Stimulated activated memory B cell treated with anti-CD40 and anti-IgM and Interleukin-4, amounts not matched to agents 10 μg/mL and 1 μg/mL and 100 μg/mL, for 72 hours (primary cell): Measurements from ENCODE around the gene MTFR1L.

Experiments
- ATAC-seq: fragments of 150-1000 bp; cut with Tn5 transposase; 2 replicates; pipeline ENCODE4 v1.10.0; 2021
- H3K27ac Mint-ChIP-seq: one replicate; pipeline ENCODE4 v1.8.0; 2022; ENCODE audit warnings: mild to moderate bottlenecking, mixed read lengths
- H3K27me3 Mint-ChIP-seq: one replicate; pipeline ENCODE4 v1.8.0; 2022; ENCODE audit warnings: mixed read lengths
- H3K36me3 Mint-ChIP-seq: one replicate; pipeline ENCODE4 v1.8.0; 2022; ENCODE audit warnings: mixed read lengths
- H3K4me1 Mint-ChIP-seq: one replicate; pipeline ENCODE4 v1.8.0; 2022; ENCODE audit warnings: mixed read lengths
- H3K4me3 Mint-ChIP-seq: one replicate; pipeline ENCODE4 v1.8.0; 2022; ENCODE audit warnings: mild to moderate bottlenecking, moderate library complexity, mixed read lengths
- H3K9me3 Mint-ChIP-seq: one replicate; pipeline ENCODE4 v1.8.0; 2022; ENCODE audit warnings: mixed read lengths

The MTFR1L gene

DNA sequence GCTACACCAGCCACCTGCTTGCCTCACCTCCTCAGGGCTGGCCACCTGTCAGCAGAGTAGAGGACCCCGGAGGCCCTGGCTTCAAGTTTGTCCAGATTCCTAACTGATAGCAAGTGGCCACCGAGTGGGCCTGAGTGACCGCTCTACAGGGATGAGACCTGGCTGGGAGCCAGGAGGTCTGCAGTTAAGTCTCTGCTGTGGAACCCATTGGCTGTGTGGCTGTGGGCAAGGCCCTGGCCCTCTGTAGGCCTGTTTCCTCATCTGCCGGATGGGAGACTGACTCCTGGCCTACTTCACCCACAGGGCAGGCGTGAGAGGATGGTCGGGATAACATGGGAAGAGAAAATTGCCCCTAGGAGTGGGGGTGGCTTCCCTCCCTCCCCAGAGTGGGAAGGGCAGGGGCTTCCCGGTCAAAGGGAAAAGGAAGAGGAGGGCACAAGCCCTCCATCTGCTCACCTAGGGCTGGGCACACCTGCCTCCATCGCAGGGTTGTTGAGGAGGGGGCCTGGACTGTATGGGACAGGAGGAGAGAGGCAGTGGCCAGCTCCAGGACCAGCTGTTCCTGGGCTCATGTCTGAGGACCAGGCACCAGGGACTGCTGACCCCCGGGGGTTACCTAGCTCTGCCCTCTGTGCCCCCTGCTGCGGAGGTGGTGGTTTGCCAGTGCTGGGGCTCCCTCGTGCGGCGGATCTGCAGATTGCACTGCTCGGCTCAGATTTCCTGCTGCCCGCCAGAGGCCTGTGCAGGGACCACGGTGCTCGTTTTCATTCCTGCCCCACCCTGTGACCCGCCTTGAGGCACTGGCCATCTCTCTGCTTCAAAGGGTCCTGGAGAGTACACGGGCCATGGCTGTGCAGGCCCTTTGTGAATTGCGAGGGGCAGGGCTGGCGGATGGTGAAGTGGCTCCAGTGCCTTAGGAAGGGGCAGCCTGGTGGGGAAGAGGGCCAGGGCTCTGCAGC is 9.1 kb upstream of the MTFR1L start:
- Mint-ChIP-seq H3K36me3 (peaks cover 8% of the 10 kb centered on the region), H3K9me3 (no peaks in the 10 kb centered on the region), H3K27ac (peak overlapping the region; percentile 72), H3K27me3 (no peaks in the 10 kb centered on the region), H3K4me1 (peaks cover 31% of the 10 kb centered on the region), H3K4me3 (peak overlapping the region; percentile 63)
- peak; percentile 73 for ATAC-seq

- Mint-ChIP-seq H3K9me3 (no peaks in the 10 kb centered on the region), H3K27me3 (no peaks in the 10 kb centered on the region), H3K27ac (peak overlapping the region; percentile 72), H3K4me1 (peaks cover 25% of the 10 kb centered on the region), H3K36me3 (no peaks in the 10 kb centered on the region), H3K4me3 (no peak overlapping the region)
- no peak for ATAC-seq
Observed at GRCh38 chr1:25811384-25812082, 8.2 kb upstream of the MTFR1L start.

DNA sequence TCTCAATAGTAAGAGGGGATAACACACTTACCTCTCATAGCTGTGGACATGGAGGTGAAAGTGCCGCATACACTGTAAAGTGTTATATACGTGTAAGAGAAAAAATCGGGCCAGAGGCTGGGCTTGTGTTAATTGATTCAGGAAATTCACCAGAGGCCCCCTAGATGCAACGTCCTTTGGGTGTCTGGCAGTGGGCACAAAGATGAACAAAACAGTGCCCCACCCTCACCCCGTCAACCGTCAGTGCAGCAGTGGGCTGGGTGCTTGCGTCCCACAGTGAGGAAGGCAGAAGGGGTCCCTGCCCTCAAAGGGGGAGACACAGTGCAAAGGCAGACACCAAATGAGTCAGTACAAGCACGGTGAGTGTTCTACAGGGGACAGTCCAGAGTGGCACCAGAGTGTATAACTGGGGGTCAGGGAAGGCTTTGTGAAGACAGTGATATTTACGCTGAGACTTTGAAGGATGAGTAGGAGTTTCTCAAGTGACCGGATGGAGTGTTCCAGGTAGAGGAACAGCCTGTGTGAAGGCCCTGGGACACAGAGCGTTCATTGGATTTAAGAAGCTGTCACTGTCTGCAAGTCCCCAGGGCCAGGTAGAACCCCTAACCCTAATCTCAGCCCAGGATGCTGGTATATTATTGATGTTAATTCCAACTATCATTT is 6.6 kb upstream of the MTFR1L start:
- Mint-ChIP-seq H3K4me1 (peaks cover 26% of the 10 kb centered on the region), H3K27ac (no peak overlapping the region), H3K4me3 (no peak overlapping the region), H3K27me3 (no peaks in the 10 kb centered on the region), H3K36me3 (no peaks in the 10 kb centered on the region), H3K9me3 (no peaks in the 10 kb centered on the region)
- no peak for ATAC-seq

DNA sequence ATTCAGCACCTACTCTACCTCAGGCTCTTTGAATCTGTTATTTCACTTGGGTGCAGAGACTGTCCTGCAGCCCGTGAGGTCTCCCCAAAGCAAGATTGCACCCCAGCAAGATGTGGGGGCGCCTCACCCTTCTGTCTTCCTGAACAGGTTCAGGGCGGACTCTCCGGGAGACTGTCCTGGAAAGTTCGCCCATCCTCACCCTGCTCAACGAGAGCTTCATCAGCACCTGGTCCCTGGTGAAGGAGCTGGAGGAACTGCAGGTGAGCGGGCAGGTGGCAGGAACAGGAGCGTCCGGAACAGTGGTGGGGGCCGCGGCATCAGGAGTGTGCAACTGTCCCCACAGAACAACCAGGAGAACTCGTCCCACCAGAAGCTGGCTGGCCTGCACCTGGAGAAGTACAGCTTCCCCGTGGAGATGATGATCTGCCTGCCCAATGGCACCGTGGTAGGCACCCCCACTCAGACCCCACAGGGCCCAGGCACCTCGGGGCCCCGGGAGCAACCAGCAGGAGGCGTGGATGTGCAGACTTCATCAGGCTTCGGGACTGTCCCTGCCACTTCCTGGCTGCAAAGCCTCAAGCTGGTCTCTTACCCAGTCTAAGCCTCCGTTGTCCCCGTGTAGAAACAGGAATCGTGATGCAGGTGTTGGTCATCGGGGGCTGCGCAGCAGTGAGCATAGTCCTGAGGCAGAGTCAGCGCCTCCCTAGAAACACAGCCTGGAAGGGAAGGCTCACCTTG is 5.9 kb upstream of the MTFR1L start:
- H3K36me3 Mint-ChIP-seq, result no peaks in the 10 kb centered on the region
- H3K4me1 Mint-ChIP-seq, result peaks cover 31% of the 10 kb centered on the region
- no peaks in the 10 kb centered on the region for H3K27me3 Mint-ChIP-seq
- H3K4me3 Mint-ChIP-seq, result no peak overlapping the region
- H3K27ac Mint-ChIP-seq, result no peak overlapping the region
- H3K9me3 Mint-ChIP-seq, result no peaks in the 10 kb centered on the region
- no peak for ATAC-seq

DNA sequence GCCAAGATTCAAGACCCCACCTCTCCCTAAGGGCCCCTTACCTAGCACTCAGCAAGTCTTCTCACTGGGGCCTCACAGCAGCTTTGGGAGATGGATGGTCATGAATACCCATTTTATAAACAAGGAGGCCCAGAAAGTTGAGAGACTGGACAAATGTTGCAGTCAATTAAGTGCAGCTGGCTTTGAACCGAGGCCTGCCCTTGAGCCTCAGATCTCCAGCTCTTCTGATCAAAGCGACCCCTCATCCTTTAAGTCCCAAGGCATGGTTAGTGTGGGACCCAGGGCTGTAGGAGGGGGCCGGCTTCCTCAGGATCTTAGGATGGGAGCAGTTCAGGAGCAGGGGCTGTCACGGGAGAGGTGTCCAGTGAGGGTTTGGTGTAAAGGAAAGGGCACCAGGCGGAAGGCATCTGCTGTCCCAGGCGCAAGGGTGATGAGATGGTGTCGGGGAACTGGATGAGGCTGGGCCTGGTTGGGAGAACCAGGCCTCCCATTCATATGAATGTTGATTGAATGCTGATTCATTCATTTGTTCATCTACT is 5.1 kb upstream of the MTFR1L start:
- Mint-ChIP-seq H3K36me3 (no peaks in the 10 kb centered on the region), H3K27me3 (no peaks in the 10 kb centered on the region), H3K4me1 (peaks cover 31% of the 10 kb centered on the region), H3K27ac (no peak overlapping the region), H3K9me3 (no peaks in the 10 kb centered on the region), H3K4me3 (no peak overlapping the region)
- ATAC-seq, result no peak

- Mint-ChIP-seq H3K36me3 (no peaks in the 10 kb centered on the region), H3K27ac (no peak overlapping the region), H3K4me3 (no peak overlapping the region), H3K9me3 (no peaks in the 10 kb centered on the region), H3K27me3 (no peaks in the 10 kb centered on the region), H3K4me1 (peaks cover 22% of the 10 kb centered on the region)
- ATAC-seq, result no peak
Observed at GRCh38 chr1:25815208-25816111, 4.3 kb upstream of the MTFR1L start.

GRCh38 chr1:25816112-25816718 is 3.5 kb upstream of the MTFR1L start:
- Mint-ChIP-seq H3K9me3 (no peaks in the 10 kb centered on the region), H3K4me3 (no peak overlapping the region), H3K27ac (no peak overlapping the region), H3K36me3 (no peaks in the 10 kb centered on the region), H3K27me3 (no peaks in the 10 kb centered on the region), H3K4me1 (peaks cover 22% of the 10 kb centered on the region)
- ATAC-seq, result no peak

GRCh38 chr1:25817840-25818501 is 1.8 kb upstream of the MTFR1L start:
- Mint-ChIP-seq H3K27ac (peak overlapping the region; percentile 90), H3K4me3 (peak overlapping the region; percentile 88), H3K27me3 (no peaks in the 10 kb centered on the region), H3K4me1 (peaks cover 32% of the 10 kb centered on the region), H3K36me3 (no peaks in the 10 kb centered on the region), H3K9me3 (no peaks in the 10 kb centered on the region)
- no peak for ATAC-seq

GRCh38 chr1:25818569-25818968 is 1.2 kb upstream of the MTFR1L start:
- no peak for ATAC-seq
- peaks cover 32% of the 10 kb centered on the region for H3K4me1 Mint-ChIP-seq
- H3K9me3 Mint-ChIP-seq, result no peaks in the 10 kb centered on the region
- no peaks in the 10 kb centered on the region for H3K27me3 Mint-ChIP-seq
- no peaks in the 10 kb centered on the region for H3K36me3 Mint-ChIP-seq
- peak overlapping the region; percentile 88 for H3K4me3 Mint-ChIP-seq
- H3K27ac Mint-ChIP-seq, result peak overlapping the region; percentile 90

DNA sequence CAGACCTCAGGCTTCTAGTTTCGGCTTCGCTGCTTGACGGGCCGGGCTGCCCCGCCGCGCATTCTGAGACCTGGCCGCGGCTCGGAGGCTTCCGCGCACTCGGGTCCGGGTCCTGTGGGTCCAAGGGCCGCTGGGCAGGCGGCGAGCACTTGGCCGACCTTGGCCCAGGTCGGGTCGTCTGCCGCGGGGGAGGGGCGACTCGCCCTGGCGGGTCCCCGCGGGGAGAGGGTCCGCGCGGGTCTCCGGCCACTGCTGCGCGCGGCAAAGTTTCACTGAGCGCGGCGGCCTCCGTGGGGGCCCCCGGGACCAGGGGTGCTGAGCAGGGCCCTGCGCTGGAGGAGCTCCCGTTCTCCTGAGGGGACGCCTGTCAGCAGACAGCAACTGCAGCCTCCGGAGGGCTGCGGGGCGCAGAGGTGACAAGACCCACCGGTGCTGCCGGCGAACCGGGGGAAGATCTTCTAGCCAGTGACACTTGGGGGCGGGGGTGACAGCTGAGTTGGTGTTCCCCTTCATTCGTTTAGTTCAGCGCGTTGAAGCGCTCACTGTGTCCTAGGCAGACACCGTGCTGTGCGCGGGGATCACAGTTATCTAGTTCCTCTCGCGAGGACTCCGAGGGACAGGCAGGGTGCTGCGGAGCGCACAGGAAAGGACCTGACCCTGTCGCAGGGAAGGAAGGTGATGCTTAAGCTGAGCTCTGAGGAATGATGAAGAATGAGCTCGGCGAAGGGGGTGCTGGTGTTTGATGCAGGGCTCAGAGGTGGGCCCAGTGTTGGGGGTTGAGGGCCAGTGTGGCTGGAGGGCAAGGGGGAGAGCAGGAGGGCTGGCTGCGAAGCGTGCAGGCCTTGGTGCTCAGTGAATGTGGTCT is 725 bp downstream of the MTFR1L start:
- Mint-ChIP-seq H3K36me3 (no peaks in the 10 kb centered on the region), H3K27ac (peak overlapping the region; percentile 90), H3K9me3 (no peaks in the 10 kb centered on the region), H3K4me1 (peaks cover 32% of the 10 kb centered on the region), H3K4me3 (peak overlapping the region; percentile 88), H3K27me3 (no peaks in the 10 kb centered on the region)
- ATAC-seq, result peak; percentile 84

DNA sequence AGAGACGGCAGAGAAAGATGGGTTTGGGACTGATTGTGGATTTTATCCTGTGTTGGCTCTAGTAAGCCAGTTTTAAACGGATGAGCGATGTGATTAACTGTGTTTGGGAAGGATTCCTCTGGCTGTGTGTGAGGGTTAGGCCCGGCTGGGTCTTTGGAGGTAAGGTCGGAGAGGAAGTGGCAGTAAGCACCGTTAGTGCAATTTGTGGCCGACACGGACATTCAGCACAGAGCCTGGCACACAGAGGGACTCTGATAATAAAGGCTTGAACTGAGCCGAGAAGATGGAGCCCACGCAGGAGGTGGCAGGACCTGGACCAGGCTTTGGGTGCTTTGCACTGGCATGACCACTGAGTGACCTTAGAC is 1.3 kb downstream of the MTFR1L start:
- H3K4me1 Mint-ChIP-seq, result peaks cover 32% of the 10 kb centered on the region
- no peaks in the 10 kb centered on the region for H3K27me3 Mint-ChIP-seq
- H3K36me3 Mint-ChIP-seq, result peaks cover 3% of the 10 kb centered on the region
- no peaks in the 10 kb centered on the region for H3K9me3 Mint-ChIP-seq
- peak overlapping the region; percentile 90 for H3K27ac Mint-ChIP-seq
- ATAC-seq, result no peak
- H3K4me3 Mint-ChIP-seq, result peak overlapping the region; percentile 88

- H3K27me3 Mint-ChIP-seq, result no peaks in the 10 kb centered on the region
- H3K27ac Mint-ChIP-seq, result peak overlapping the region; percentile 90
- peaks cover 32% of the 10 kb centered on the region for H3K4me1 Mint-ChIP-seq
- peaks cover 9% of the 10 kb centered on the region for H3K36me3 Mint-ChIP-seq
- ATAC-seq, result no peak
- H3K9me3 Mint-ChIP-seq, result no peaks in the 10 kb centered on the region
- peak overlapping the region; percentile 88 for H3K4me3 Mint-ChIP-seq
Observed at GRCh38 chr1:25821630-25822091, 1.9 kb downstream of the MTFR1L start.
